ENCODE data around the gene SORCS2. TPM values are rescaled to one million over a fixed set of nuclear protein-coding genes. Genes with fewer than 3 reads are reported as not detected.
"Not testable (repeated sequence)": the region's sequence is repeated elsewhere in the genome, so short reads cannot be mapped to it uniquely, and the experiment has no call there.

Gene SORCS2
- total RNA-seq, 1 donor from 2014 or later = under 0.01 TPM

- not testable (repeated sequence) for DNase-seq (ENCODE audit: low read depth in 2 of 2)
Observed at GRCh38 chr4:7602166-7602565, 409.8 kb downstream of the SORCS2 start.

DNA sequence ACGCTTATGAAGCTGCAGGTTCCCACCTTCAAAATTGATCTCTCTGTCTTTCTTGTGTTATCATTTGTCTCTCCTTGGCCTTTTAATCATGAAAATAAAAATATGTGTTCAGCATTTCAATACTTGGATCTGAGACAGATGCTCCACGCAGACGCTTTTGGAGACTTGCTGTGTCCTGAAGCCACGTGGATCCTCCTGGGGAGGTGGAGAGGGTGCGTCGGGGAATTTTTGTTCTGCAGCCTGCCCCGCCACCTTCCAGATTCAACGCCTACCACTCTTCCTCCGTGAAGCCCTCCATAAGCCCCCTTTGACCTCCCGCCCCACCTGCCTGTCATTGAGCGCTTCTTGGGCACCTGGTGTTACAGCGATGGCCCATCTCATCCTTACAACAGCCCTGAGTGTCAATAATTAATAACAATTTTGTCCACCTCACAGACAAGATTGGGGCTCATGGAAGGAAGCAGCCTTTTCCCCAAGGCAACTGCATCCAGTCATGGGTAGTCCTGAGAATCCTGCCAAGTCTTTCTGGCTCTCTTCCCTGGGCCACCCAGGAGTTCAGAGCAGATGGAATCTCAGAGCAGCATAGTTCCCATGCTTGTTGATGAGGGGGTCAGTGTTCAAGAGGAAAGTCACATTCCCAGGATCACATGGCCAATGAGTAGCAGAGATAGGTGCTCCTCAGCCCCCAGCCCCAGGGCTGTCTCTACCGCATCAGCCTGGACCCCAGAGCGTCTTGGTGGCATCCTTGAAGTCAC, 415.0 kb downstream of the SORCS2 start:
- DNase-seq (ENCODE audit: low read depth in 2 of 2) = no peak

GRCh38 chr4:7608046-7608445, 415.7 kb downstream of the SORCS2 start:
- no peak for DNase-seq (ENCODE audit: low read depth in 2 of 2)

GRCh38 chr4:7609316-7609715, 417.0 kb downstream of the SORCS2 start:
- DNase-seq (ENCODE audit: low read depth in 2 of 2) = no peak

DNA sequence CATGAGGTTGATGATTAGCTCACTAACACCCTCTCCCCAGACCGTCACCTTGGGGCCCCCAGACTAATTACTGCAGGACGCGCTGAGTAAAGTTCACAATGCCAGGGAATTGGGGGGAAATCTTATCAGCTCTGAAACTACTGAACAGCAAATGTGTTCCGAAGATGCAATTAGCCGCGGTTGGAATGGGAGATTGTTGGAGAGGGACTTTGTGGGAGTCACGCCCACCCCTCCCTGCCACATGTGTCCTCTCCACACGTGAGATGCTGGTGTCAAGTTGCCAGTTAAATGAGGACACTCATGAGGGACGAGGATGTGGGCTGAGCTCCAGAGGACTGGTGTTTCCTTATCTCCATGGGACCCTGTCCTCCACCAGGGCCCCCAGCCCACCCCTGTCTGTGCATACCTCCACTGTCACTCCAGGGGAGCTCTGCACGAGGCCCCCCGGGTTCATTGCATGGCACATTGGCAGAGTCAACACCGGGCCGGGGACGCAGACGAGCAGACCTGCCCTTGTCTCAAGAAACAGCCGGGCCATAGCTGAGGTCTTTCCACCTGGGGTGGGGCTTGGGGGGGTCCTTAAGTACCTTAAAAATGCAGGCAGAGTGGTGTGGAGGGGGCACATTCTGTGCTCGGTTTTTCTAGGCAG, 417.8 kb downstream of the SORCS2 start:
- DNase-seq (ENCODE audit: low read depth in 2 of 2) = no peak

GRCh38 chr4:7610841-7611240, 418.5 kb downstream of the SORCS2 start:
- DNase-seq (ENCODE audit: low read depth in 2 of 2) = no peak

DNA sequence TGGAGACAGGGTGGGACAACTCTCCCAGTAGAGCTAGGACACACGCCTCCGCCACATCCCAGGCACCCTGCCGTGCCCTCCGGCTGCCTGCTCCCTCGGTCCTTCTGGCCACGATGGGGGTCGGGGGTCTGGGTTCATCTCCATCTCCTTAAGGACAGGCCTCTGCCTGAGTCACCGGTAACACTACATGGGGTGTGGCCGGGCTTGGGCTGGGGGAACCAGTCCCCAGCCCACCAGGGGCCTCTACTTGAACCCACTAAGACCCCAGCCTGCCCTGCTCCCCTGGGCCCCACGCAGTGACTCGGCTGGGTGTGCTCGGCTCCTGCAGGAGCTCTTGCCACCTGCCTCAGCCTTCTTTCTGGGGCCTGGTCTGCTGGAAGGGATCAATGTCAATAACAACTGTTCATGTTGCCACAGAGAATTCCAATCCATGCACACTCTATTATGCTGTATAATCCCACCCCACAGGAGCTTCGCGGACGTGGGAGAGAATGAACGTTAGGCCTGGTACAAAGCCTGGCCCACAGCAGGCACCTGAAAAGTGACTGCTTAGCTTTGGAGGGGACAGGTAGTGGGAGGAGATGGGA, 420.1 kb downstream of the SORCS2 start:
- DNase-seq (ENCODE audit: low read depth in 2 of 2) = no peak

- no peak for DNase-seq (ENCODE audit: low read depth in 2 of 2)
Observed at GRCh38 chr4:7614350-7614949, 422.1 kb downstream of the SORCS2 start.

DNA sequence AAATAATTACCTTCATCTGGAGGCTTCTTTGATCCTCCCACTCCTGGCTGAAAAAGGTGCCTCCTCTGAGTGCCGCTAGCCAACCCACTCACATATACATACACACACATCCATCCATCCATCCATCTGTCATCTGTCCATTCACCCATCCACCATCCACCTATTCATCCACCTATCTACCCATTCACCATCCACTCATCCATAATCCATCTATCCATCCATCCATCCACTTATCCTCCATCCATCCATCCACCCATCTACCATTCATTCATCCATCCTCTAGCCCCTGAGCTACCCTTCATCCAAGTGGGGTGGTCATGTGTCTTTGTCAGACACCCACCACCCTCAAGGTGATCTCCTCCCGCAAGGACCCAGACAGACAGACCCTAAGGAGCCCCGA, 423.9 kb downstream of the SORCS2 start:
- no peak for DNase-seq (ENCODE audit: low read depth in 2 of 2)

- DNase-seq (ENCODE audit: low read depth in 2 of 2) = no peak
Observed at GRCh38 chr4:7618361-7618760, 426.0 kb downstream of the SORCS2 start.

GRCh38 chr4:7620086-7620813, 427.9 kb downstream of the SORCS2 start:
- DNase-seq (ENCODE audit: low read depth in 2 of 2) = no peak

DNA sequence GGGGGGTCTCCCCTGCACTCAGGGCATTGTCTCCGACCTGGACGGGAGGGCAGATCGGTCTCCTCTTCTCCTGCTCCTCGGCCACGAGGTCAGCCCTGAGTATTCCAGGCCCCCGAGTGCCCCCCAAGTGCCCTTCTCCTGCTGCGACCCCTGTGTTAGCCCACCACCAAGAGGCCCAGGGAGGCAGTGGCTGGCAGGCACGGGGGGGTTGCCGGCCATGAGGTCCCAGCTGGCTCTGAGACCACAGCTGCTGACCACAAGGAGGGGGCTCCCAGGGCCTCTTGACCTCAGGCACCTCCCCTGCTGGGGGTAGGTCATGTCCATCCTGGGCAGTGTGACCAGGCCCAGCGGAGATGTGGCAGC, 428.5 kb downstream of the SORCS2 start:
- no peak for DNase-seq (ENCODE audit: low read depth in 2 of 2)

GRCh38 chr4:7621252-7622035, 429.1 kb downstream of the SORCS2 start:
- no peak for DNase-seq (ENCODE audit: low read depth in 2 of 2)

- DNase-seq (ENCODE audit: low read depth in 2 of 2) = no peak
Observed at GRCh38 chr4:7622371-7622770, 430.0 kb downstream of the SORCS2 start.

- no peak for DNase-seq (ENCODE audit: low read depth in 2 of 2)
Observed at GRCh38 chr4:7623468-7623867, 431.1 kb downstream of the SORCS2 start.

GRCh38 chr4:7624396-7624980, 432.1 kb downstream of the SORCS2 start:
- no peak for DNase-seq (ENCODE audit: low read depth in 2 of 2)

DNA sequence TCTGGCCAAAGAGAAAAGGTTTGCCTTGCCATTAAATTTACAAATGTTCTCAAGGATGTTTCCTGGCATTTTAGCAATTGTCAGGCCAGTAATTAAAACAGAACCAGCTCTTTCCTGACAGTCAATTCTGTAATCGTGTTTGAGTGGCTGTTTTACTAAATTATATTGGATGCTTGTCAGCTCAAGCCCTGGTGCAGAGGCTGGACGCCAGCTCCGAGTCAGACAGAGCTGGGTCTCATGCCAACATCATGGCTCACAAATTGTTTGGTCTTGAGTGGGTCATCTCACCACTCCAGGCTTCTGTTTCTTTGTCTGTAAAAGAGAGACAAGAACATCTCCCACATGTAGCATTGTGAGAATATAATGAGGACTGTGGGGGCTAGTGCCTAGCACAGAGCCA, 432.7 kb downstream of the SORCS2 start:
- no peak for DNase-seq (ENCODE audit: low read depth in 2 of 2)

- peak; percentile 73 to 76 for DNase-seq (ENCODE audit: low read depth in 2 of 2)
Observed at GRCh38 chr4:7626531-7626930, 434.2 kb downstream of the SORCS2 start.

- no peak for DNase-seq (ENCODE audit: low read depth in 2 of 2)
Observed at GRCh38 chr4:7627251-7628250, 435.2 kb downstream of the SORCS2 start.
